OCI-M1 (cell line): Measurements from ENCODE around the gene PEX16.

Experiments used
- DNase-seq: peaks from one replicate; lab custom pipeline; 2025; lab: John Stamatoyannopoulos, UW

The PEX16 gene

GRCh38 chr11:45876401-45876800 lies 41.3 kb downstream of the PEX16 start:
- no peak for DNase-seq

DNA sequence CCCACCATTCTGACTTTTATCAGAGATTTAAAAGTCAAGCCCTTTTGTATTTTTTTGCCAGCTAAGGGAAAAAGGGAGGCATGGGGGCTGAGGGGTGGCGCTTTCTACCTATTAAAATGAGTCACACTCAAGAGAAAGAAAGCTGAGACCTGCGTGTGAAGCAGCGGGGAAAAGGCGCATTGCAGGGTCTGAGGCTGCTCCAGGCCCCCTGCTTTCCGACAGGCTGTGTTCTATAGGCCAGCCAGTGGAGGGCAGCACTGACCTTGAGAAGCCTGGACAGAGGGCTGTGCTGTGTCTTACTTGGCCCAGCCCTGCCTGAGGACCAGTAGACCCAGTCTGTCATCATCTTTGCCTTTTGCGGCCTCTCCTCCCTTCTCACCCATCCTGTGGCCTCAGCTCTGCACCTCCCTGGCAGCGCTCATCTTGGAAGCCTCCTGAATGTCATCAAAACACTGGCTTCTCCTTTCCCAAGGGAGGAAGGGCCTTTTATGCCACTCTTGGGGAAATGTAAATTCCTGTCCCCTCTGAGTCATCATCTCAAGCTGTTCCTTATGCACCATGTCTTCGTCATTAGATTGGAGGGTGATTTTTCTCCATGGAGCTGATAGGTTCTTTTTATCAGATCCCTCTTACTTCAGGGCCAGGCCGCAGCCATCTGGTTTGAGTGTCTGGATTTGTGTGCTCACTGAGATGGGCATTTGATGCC lies 44.9 kb downstream of the PEX16 start:
- peak; percentile 49 for DNase-seq

GRCh38 chr11:45871638-45872037 lies 46.0 kb downstream of the PEX16 start:
- no peak for DNase-seq

DNA sequence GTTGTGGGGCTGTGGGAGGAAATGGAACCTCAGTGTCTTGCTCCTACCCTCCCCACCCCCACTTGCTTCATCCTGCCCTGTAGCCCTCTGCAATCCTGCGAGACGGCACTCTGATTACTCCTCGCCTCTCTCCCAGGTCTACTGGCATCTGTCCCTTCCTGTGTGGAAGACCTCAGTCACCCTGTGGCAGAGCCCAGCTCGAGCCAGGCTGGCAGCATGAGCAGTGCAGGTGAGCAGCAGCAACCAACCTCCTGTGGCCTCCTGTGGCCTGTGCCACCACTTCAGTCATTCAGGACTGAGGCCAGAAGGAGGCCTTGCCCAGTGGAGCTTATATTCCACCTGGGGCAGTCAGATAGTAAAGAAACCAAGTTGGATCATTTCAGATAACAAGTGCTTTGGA lies 47.0 kb downstream of the PEX16 start:
- no peak for DNase-seq

DNA sequence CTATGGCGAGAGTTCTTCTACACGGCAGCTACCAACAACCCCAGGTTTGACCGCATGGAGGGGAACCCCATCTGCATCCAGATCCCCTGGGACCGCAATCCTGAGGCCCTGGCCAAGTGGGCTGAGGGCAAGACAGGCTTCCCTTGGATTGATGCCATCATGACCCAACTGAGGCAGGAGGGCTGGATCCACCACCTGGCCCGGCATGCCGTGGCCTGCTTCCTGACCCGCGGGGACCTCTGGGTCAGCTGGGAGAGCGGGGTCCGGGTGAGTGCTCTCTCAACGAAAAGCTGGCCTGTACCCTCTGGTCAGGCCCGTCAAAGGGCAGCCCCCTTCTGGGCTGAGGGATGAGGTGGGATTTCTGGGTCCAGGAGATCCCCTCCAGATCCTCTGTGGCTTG lies 48.1 kb downstream of the PEX16 start:
- no peak for DNase-seq

DNA sequence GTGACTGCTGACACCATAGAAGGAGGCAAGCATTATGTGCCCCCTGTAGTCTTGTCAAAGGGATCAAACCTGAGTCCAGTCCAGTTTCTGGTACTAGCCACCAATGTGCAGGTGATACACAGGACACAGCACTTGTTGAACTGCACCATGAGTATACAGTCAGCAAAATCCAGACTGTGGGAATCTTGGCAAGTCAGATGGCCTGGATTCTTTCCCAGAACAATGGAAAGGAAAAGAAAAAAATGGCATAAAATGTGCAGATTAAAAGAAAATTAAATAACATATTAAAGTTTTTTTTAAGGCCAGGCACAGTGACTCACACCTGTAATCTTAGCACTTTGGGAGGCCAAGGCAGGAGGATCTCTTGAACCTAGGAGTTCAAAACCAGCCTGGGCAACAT lies 53.6 kb downstream of the PEX16 start:
- DNase-seq, result no peak

DNA sequence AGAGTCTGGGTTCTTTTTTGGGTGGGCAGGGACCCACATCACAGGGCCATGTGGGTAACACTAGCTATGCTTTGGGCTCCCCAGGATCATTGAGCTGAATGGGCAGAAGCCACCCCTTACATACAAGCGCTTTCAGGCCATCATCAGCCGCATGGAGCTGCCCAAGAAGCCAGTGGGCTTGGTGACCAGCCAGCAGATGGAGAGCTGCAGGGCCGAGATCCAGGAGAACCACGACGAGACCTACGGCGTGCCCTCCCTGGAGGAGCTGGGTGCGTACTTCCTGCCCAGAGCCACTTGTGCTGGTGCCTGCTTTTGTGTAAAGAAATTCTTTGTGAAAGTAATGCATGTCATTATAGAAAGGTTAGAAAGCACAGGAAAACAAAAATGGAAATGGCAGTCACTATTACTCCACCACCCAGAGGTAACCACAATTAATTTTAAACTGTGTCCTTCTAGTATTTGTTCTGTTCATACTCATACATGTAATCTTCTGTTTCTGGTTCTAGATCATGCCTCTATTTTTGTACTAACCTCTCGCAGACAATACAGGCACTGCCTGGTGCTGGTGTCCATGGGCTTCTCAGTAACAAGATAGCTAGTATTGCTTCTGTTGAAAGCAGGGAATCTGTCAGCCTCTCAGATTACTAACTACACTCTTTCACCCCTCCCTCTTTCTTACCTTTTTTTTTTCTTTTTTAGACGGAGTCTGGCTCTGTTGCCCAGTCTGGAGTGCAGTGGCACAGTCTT lies 56.7 kb downstream of the PEX16 start:
- no peak for DNase-seq

DNA sequence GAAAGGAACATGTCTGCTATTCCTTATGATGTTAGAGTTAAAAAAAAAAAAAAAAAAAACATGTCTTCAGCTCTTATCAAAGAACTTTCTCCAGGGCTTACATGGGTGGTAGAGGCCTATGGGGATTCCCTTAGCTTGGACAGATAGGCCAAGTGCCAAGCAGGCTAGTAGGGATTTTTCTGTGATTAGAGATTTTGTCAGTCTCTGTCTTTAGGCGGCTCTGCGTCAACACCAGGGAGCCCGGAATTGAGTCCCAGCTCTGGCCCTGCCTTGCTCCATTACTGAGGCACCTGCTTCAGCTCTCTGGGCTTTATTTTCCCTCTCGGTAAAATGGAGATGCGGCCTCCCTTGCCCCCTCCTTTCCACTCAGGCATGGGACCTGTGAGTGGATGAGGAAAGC lies 57.3 kb downstream of the PEX16 start:
- DNase-seq, result no peak
